ENCODE results near the gene HMX3. TPM values are rescaled to one million over a fixed set of nuclear protein-coding genes. Genes with fewer than 3 reads are reported as not detected.
A peak's percentile ranks its signal among the peaks of the same experiment; 100 is the strongest.
"Not testable (repeated sequence)": the region's sequence is repeated elsewhere in the genome, so short reads cannot be mapped to it uniquely, and the experiment has no call there.

HMX3 gene
- polyA plus RNA-seq, 1 donor: 1.5 TPM

GRCh38 chr10:123156078-123156477, 20.3 kb downstream of the HMX3 start:
- Histone ChIP-seq H3K27ac (ENCODE audit: low read length) (no peak overlapping the region), H3K4me1 (ENCODE audit: control insufficient read depth, insufficient read depth, low read length) (peaks cover 7% of the 10 kb centered on the region), H3K9me3 (ENCODE audit: control insufficient read depth, low read depth, low read length) (peaks cover 3% of the 10 kb centered on the region), H3K27me3 (ENCODE audit: control insufficient read depth, insufficient read depth, low read length) (peaks cover 24% of the 10 kb centered on the region), H3K4me3 (ENCODE audit: low read length) (no peak overlapping the region), H3K36me3 (ENCODE audit: control insufficient read depth, insufficient read depth, low read length) (peaks cover 17% of the 10 kb centered on the region)
- WGBS (ENCODE audit: insufficient coverage, low lambda C conversion rate): 100% methylated on average over 1 of the region's 2 CpGs
- no peak for DNase-seq

- Histone ChIP-seq H3K27me3 (ENCODE audit: control insufficient read depth, insufficient read depth, low read length) (peaks cover 13% of the 10 kb centered on the region), H3K27ac (ENCODE audit: low read length) (no peak overlapping the region), H3K9me3 (ENCODE audit: control insufficient read depth, low read depth, low read length) (no peaks in the 10 kb centered on the region), H3K4me1 (ENCODE audit: control insufficient read depth, insufficient read depth, low read length) (peaks cover 3% of the 10 kb centered on the region), H3K36me3 (ENCODE audit: control insufficient read depth, insufficient read depth, low read length) (peaks cover 23% of the 10 kb centered on the region), H3K4me3 (ENCODE audit: low read length) (no peak overlapping the region)
- DNase-seq: peak in 1 of 2 donors; percentile 38
- 64% methylated on average over 3 of the region's 3 CpGs for WGBS (ENCODE audit: insufficient coverage, low lambda C conversion rate)
Observed at GRCh38 chr10:123157210-123157609, 21.4 kb downstream of the HMX3 start.

- 100% methylated on average over 1 of the region's 1 CpG for WGBS (ENCODE audit: insufficient coverage, low lambda C conversion rate)
- Histone ChIP-seq H3K36me3 (ENCODE audit: control insufficient read depth, insufficient read depth, low read length) (peaks cover 35% of the 10 kb centered on the region), H3K27me3 (ENCODE audit: control insufficient read depth, insufficient read depth, low read length) (no peaks in the 10 kb centered on the region), H3K4me1 (ENCODE audit: control insufficient read depth, insufficient read depth, low read length) (peaks cover 3% of the 10 kb centered on the region), H3K9me3 (ENCODE audit: control insufficient read depth, low read depth, low read length) (no peaks in the 10 kb centered on the region), H3K27ac (ENCODE audit: low read length) (no peak overlapping the region), H3K4me3 (ENCODE audit: low read length) (no peak overlapping the region)
- no peak for DNase-seq
Observed at GRCh38 chr10:123158682-123159081, 22.9 kb downstream of the HMX3 start.

- no peak overlapping the region for H3K4me3 ChIP-seq (ENCODE audit: low read length)
- H3K36me3 ChIP-seq (ENCODE audit: control insufficient read depth, insufficient read depth, low read length): peaks cover 43% of the 10 kb centered on the region
- no peak for DNase-seq
- H3K9me3 ChIP-seq (ENCODE audit: control insufficient read depth, low read depth, low read length): no peaks in the 10 kb centered on the region
- H3K4me1 ChIP-seq (ENCODE audit: control insufficient read depth, insufficient read depth, low read length): peaks cover 3% of the 10 kb centered on the region
- H3K27me3 ChIP-seq (ENCODE audit: control insufficient read depth, insufficient read depth, low read length): no peaks in the 10 kb centered on the region
- 83% methylated on average over 1 of the region's 11 CpGs for WGBS (ENCODE audit: insufficient coverage, low lambda C conversion rate)
- no peak overlapping the region for H3K27ac ChIP-seq (ENCODE audit: low read length)
Observed at GRCh38 chr10:123160311-123160980, 24.7 kb downstream of the HMX3 start.

GRCh38 chr10:123164319-123164718, 28.5 kb downstream of the HMX3 start:
- Histone ChIP-seq H3K27ac (ENCODE audit: low read length) (no peak overlapping the region), H3K9me3 (ENCODE audit: control insufficient read depth, low read depth, low read length) (no peaks in the 10 kb centered on the region), H3K4me1 (ENCODE audit: control insufficient read depth, insufficient read depth, low read length) (no peaks in the 10 kb centered on the region), H3K4me3 (ENCODE audit: low read length) (no peak overlapping the region), H3K27me3 (ENCODE audit: control insufficient read depth, insufficient read depth, low read length) (no peaks in the 10 kb centered on the region), H3K36me3 (ENCODE audit: control insufficient read depth, insufficient read depth, low read length) (peaks cover 55% of the 10 kb centered on the region)
- DNase-seq: no peak
- 100% methylated on average over 1 of the region's 2 CpGs for WGBS (ENCODE audit: insufficient coverage, low lambda C conversion rate)

- H3K4me3 ChIP-seq (ENCODE audit: low read length): no peak overlapping the region
- H3K9me3 ChIP-seq (ENCODE audit: control insufficient read depth, low read depth, low read length): no peaks in the 10 kb centered on the region
- WGBS (ENCODE audit: insufficient coverage, low lambda C conversion rate): no CpG with 5 or more reads among the region's 4 CpGs
- peaks cover 50% of the 10 kb centered on the region for H3K36me3 ChIP-seq (ENCODE audit: control insufficient read depth, insufficient read depth, low read length)
- no peak for DNase-seq
- no peak overlapping the region for H3K27ac ChIP-seq (ENCODE audit: low read length)
- no peaks in the 10 kb centered on the region for H3K4me1 ChIP-seq (ENCODE audit: control insufficient read depth, insufficient read depth, low read length)
- H3K27me3 ChIP-seq (ENCODE audit: control insufficient read depth, insufficient read depth, low read length): no peaks in the 10 kb centered on the region
Observed at GRCh38 chr10:123165445-123166072, 29.8 kb downstream of the HMX3 start.

- Histone ChIP-seq H3K36me3 (ENCODE audit: control insufficient read depth, insufficient read depth, low read length) (peaks cover 44% of the 10 kb centered on the region), H3K27me3 (ENCODE audit: control insufficient read depth, insufficient read depth, low read length) (no peaks in the 10 kb centered on the region), H3K4me1 (ENCODE audit: control insufficient read depth, insufficient read depth, low read length) (no peaks in the 10 kb centered on the region), H3K4me3 (ENCODE audit: low read length) (no peak overlapping the region), H3K27ac (ENCODE audit: low read length) (no peak overlapping the region), H3K9me3 (ENCODE audit: control insufficient read depth, low read depth, low read length) (no peaks in the 10 kb centered on the region)
- WGBS (ENCODE audit: insufficient coverage, low lambda C conversion rate): no CpG with 5 or more reads among the region's 2 CpGs
- no peak for DNase-seq
Observed at GRCh38 chr10:123166618-123167017, 30.8 kb downstream of the HMX3 start.

GRCh38 chr10:123170961-123171360, 35.2 kb downstream of the HMX3 start:
- H3K4me3 ChIP-seq (ENCODE audit: low read length): no peak overlapping the region
- no peaks in the 10 kb centered on the region for H3K27me3 ChIP-seq (ENCODE audit: control insufficient read depth, insufficient read depth, low read length)
- WGBS (ENCODE audit: insufficient coverage, low lambda C conversion rate): 80% methylated on average over 1 of the region's 4 CpGs
- DNase-seq: no peak
- no peak overlapping the region for H3K27ac ChIP-seq (ENCODE audit: low read length)
- H3K36me3 ChIP-seq (ENCODE audit: control insufficient read depth, insufficient read depth, low read length): peaks cover 22% of the 10 kb centered on the region
- H3K4me1 ChIP-seq (ENCODE audit: control insufficient read depth, insufficient read depth, low read length): no peaks in the 10 kb centered on the region
- H3K9me3 ChIP-seq (ENCODE audit: control insufficient read depth, low read depth, low read length): no peaks in the 10 kb centered on the region

GRCh38 chr10:123171616-123172015, 35.8 kb downstream of the HMX3 start:
- not testable (repeated sequence) for H3K27ac ChIP-seq (ENCODE audit: low read length); H3K9me3 ChIP-seq (ENCODE audit: control insufficient read depth, low read depth, low read length); H3K4me1 ChIP-seq (ENCODE audit: control insufficient read depth, insufficient read depth, low read length); DNase-seq; H3K27me3 ChIP-seq (ENCODE audit: control insufficient read depth, insufficient read depth, low read length); H3K4me3 ChIP-seq (ENCODE audit: low read length)
- H3K36me3 ChIP-seq (ENCODE audit: control insufficient read depth, insufficient read depth, low read length): peaks cover 18% of the 10 kb centered on the region
- no CpG with 5 or more reads among the region's 10 CpGs for WGBS (ENCODE audit: insufficient coverage, low lambda C conversion rate)

GRCh38 chr10:123175389-123176387, 39.9 kb downstream of the HMX3 start:
- no peak for DNase-seq
- no peak overlapping the region for H3K4me3 ChIP-seq (ENCODE audit: low read length)
- H3K36me3 ChIP-seq (ENCODE audit: control insufficient read depth, insufficient read depth, low read length): peaks cover 6% of the 10 kb centered on the region
- 85% methylated on average over 5 of the region's 9 CpGs for WGBS (ENCODE audit: insufficient coverage, low lambda C conversion rate)
- H3K27me3 ChIP-seq (ENCODE audit: control insufficient read depth, insufficient read depth, low read length): no peaks in the 10 kb centered on the region
- H3K9me3 ChIP-seq (ENCODE audit: control insufficient read depth, low read depth, low read length): no peaks in the 10 kb centered on the region
- H3K4me1 ChIP-seq (ENCODE audit: control insufficient read depth, insufficient read depth, low read length): no peaks in the 10 kb centered on the region
- no peak overlapping the region for H3K27ac ChIP-seq (ENCODE audit: low read length)

Measured in large intestine (tissue), 3 donors.